Measurements from ENCODE around the gene ANKRD30A. TPM values are rescaled to one million over a fixed set of nuclear protein-coding genes. Genes with fewer than 3 reads are reported as not detected.

ANKRD30A gene
- total RNA-seq, 2 experiments from 2014 or later: not detected

DNA sequence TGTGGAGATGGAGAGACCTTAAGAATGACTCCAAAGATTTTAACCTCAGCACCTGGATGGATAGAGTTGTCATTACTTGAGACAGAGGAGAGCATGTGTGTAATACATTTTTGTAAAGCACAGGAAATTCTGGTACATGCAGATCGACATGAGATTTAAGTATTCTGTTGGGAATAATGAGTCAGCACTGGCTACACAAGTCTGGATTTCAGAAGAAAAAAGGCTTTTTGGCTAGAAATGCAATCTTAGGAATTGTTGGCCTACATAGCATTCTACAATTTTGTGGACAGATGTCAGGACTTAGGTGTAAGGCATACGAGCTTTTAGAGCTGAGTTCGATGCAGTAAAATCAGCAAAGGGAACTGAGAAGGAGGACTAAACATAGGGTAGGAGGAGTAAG is 24.1 kb upstream of the ANKRD30A start:
- intact Hi-C loops (cut with DNase I, micrococcal nuclease): no loop called here
- TF ChIP-seq, protein P1, sequence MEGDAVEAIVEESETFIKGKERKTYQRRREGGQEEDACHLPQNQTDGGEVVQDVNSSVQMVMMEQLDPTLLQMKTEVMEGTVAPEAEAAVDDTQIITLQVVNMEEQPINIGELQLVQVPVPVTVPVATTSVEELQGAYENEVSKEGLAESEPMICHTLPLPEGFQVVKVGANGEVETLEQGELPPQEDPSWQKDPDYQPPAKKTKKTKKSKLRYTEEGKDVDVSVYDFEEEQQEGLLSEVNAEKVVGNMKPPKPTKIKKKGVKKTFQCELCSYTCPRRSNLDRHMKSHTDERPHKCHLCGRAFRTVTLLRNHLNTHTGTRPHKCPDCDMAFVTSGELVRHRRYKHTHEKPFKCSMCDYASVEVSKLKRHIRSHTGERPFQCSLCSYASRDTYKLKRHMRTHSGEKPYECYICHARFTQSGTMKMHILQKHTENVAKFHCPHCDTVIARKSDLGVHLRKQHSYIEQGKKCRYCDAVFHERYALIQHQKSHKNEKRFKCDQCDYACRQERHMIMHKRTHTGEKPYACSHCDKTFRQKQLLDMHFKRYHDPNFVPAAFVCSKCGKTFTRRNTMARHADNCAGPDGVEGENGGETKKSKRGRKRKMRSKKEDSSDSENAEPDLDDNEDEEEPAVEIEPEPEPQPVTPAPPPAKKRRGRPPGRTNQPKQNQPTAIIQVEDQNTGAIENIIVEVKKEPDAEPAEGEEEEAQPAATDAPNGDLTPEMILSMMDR (IDR thresholded peaks at IDR 0.05): no peak
- peaks cover 25% of the 10 kb centered on the region for H3K9me3 Mint-ChIP-seq

DNA sequence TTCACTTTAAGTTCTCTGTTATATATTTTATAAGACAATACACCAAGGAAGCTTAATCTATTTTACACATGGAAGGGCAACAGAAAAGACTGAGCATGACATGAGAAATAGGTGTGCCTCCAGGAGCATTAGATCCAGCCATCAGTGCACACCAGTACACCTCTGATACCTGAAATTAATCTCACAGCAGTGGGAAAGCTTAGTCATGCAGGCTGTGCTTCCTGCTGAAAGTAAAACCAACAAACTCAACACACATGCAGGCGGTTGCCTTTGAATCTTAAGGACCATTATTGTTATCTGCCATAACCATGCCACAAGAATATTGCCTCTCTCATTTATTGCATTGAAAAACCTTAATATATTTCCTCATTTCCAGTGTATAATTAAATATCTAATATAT is 16.4 kb upstream of the ANKRD30A start:
- TF ChIP-seq, protein P1 (IDR thresholded peaks at IDR 0.05): no peak
- Histone ChIP-seq H3K4me3 (ENCODE audit: low read length) (no peak overlapping the region), H3K36me3 (ENCODE audit: insufficient read depth, low read length) (no peaks in the 10 kb centered on the region), H3K9me3 (ENCODE audit: control insufficient read depth in 1 of 2, insufficient read depth in 1 of 2, low read length in 2 of 2) (peaks cover 0 to 5% of the 10 kb centered on the region in 2 experiments), H3K4me1 (ENCODE audit: insufficient read depth, low read length) (no peaks in the 10 kb centered on the region), H3K27ac (ENCODE audit: low read depth in 1 of 2, low read length in 2 of 2) (no peak overlapping the region), H3K27me3 (ENCODE audit: control insufficient read depth in 1 of 2, insufficient read depth in 2 of 2, low read length in 2 of 2) (no peaks in the 10 kb centered on the region)
- no peak for DNase-seq
- CTCF ChIA-PET: no interaction called here
- no peak overlapping the region for H3K27ac Mint-ChIP-seq
- peaks cover 19% of the 10 kb centered on the region for H3K9me3 Mint-ChIP-seq
- no peaks in the 10 kb centered on the region for H3K4me1 Mint-ChIP-seq (ENCODE audit: low read depth)
- no peak for ATAC-seq (ENCODE audit: poor library complexity)
- H3K36me3 Mint-ChIP-seq (ENCODE audit: low read depth): no peaks in the 10 kb centered on the region
- no peaks in the 10 kb centered on the region for H3K27me3 Mint-ChIP-seq
- POLR2A ChIA-PET: interaction anchor here (0.7 kb wide), 1 partner anchor 34 kb away, joined by 3 read pairs; no protein-coding TSS in a partner anchor
- intact Hi-C loops (cut with DNase I, micrococcal nuclease): no loop called here
- no peak overlapping the region for H3K4me3 Mint-ChIP-seq

More for the DNA sequence above, 24.1 kb upstream of the ANKRD30A start:
- no peaks in the 10 kb centered on the region for H3K36me3 Mint-ChIP-seq (ENCODE audit: low read depth)
- H3K4me3 Mint-ChIP-seq: no peak overlapping the region
- no peak overlapping the region for H3K27ac Mint-ChIP-seq
- no peak overlapping the region for H3K27ac ChIP-seq (ENCODE audit: low read depth in 1 of 2, low read length in 2 of 2)
- CTCF ChIA-PET: no interaction called here
- H3K36me3 ChIP-seq (ENCODE audit: insufficient read depth, low read length): no peaks in the 10 kb centered on the region
- POLR2A ChIA-PET: no interaction called here
- no peaks in the 10 kb centered on the region for H3K9me3 ChIP-seq (ENCODE audit: control insufficient read depth in 1 of 2, insufficient read depth in 1 of 2, low read length in 2 of 2)
- DNase-seq: no peak
- no peak for ATAC-seq (ENCODE audit: poor library complexity)
- no peak overlapping the region for H3K4me3 ChIP-seq (ENCODE audit: low read length)
- H3K27me3 Mint-ChIP-seq: no peaks in the 10 kb centered on the region
- no peaks in the 10 kb centered on the region for H3K27me3 ChIP-seq (ENCODE audit: control insufficient read depth in 1 of 2, insufficient read depth in 2 of 2, low read length in 2 of 2)
- no peaks in the 10 kb centered on the region for H3K4me1 Mint-ChIP-seq (ENCODE audit: low read depth)
- H3K4me1 ChIP-seq (ENCODE audit: insufficient read depth, low read length): no peaks in the 10 kb centered on the region

DNA sequence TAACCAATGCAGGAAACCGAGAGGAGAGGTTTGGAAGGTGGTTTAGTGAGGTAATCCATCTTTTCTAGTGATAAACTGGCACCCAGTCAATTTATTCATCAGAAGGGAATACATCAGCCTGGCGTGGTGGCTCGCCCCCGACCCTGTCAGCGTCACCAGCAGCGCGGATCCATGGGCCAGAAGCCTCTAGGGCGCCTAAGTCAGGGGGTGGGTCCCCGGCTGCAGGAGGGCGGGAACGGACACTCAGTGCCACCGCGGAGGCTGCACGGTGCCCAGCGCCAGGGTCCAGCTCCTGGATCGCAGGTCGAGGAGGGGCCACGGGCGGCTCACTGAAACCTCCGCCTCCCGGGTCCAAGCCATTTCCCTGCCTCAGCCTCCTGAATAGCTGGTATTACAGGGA is 866 bp upstream of the ANKRD30A start:
- intact Hi-C loops (cut with DNase I, micrococcal nuclease): no loop called here
- no peaks in the 10 kb centered on the region for H3K27me3 Mint-ChIP-seq
- CTCF ChIA-PET: no interaction called here

More for the DNA sequence above, 866 bp upstream of the ANKRD30A start:
- POLR2A ChIA-PET: no interaction called here
- Mint-ChIP-seq H3K9me3 (peaks cover 2% of the 10 kb centered on the region), H3K36me3 (ENCODE audit: low read depth) (no peaks in the 10 kb centered on the region), H3K4me3 (no peak overlapping the region), H3K4me1 (ENCODE audit: low read depth) (no peaks in the 10 kb centered on the region), H3K27ac (no peak overlapping the region)
- Histone ChIP-seq H3K36me3 (ENCODE audit: insufficient read depth, low read length) (no peaks in the 10 kb centered on the region), H3K27me3 (ENCODE audit: control insufficient read depth in 1 of 2, insufficient read depth in 2 of 2, low read length in 2 of 2) (no peaks in the 10 kb centered on the region), H3K27ac (ENCODE audit: low read depth in 1 of 2, low read length in 2 of 2) (no peak overlapping the region), H3K4me1 (ENCODE audit: insufficient read depth, low read length) (no peaks in the 10 kb centered on the region), H3K9me3 (ENCODE audit: control insufficient read depth in 1 of 2, insufficient read depth in 1 of 2, low read length in 2 of 2) (peaks cover 4 to 47% of the 10 kb centered on the region in 2 experiments), H3K4me3 (ENCODE audit: low read length) (no peak overlapping the region)
- DNase-seq (no peak), ATAC-seq (ENCODE audit: poor library complexity) (no peak)
- TF ChIP-seq, protein P1 (IDR thresholded peaks at IDR 0.05): no peak

All from CD4-positive, alpha-beta T cell (primary cell).